ENCODE data around the gene SLBP.
A peak's percentile ranks its signal among the peaks of the same experiment; 100 is the strongest.
"Not testable (repeated sequence)": the region's sequence is repeated elsewhere in the genome, so short reads cannot be mapped to it uniquely, and the experiment has no call there.

SLBP gene

GRCh38 chr4:1714303-1715001 is 2.3 kb upstream of the SLBP start:
- Histone ChIP-seq H3K27me3 (ENCODE audit: control insufficient read depth, insufficient read depth, low read length) (no peaks in the 10 kb centered on the region), H3K4me1 (ENCODE audit: control insufficient read depth, insufficient read depth, low read length) (peaks cover 35% of the 10 kb centered on the region), H3K9ac (ENCODE audit: low read depth, low read length) (no peak overlapping the region), H3K9me3 (replicated peaks; ENCODE audit: low read length) (no peaks in the 10 kb centered on the region), H3K4me2 (ENCODE audit: low read length) (no peak overlapping the region), H3K4me3 (ENCODE audit: low read length) (no peak overlapping the region), H3K36me3 (ENCODE audit: insufficient read depth, low read length) (peaks cover 28% of the 10 kb centered on the region)

- H3K4me1 ChIP-seq (ENCODE audit: control insufficient read depth, insufficient read depth, low read length): peaks cover 34% of the 10 kb centered on the region
- H3K4me3 ChIP-seq (ENCODE audit: low read length): peak overlapping the region; percentile 97
- no peaks in the 10 kb centered on the region for H3K9me3 ChIP-seq (replicated peaks; ENCODE audit: low read length)
- H3K27me3 ChIP-seq (ENCODE audit: control insufficient read depth, insufficient read depth, low read length): no peaks in the 10 kb centered on the region
- H3K9ac ChIP-seq (ENCODE audit: low read depth, low read length): peak overlapping the region; percentile 100
- H3K36me3 ChIP-seq (ENCODE audit: insufficient read depth, low read length): peaks cover 33% of the 10 kb centered on the region
- peak overlapping the region; percentile 98 for H3K4me2 ChIP-seq (ENCODE audit: low read length)
Measured at GRCh38 chr4:1713003-1713851, 1.1 kb upstream of the SLBP start.

GRCh38 chr4:1711571-1712215 is 426 bp downstream of the SLBP start:
- H3K4me3 ChIP-seq (ENCODE audit: low read length): peak overlapping the region; percentile 97
- H3K4me1 ChIP-seq (ENCODE audit: control insufficient read depth, insufficient read depth, low read length): peaks cover 34% of the 10 kb centered on the region
- peak overlapping the region; percentile 100 for H3K9ac ChIP-seq (ENCODE audit: low read depth, low read length)
- H3K4me2 ChIP-seq (ENCODE audit: low read length): peak overlapping the region; percentile 98
- peaks cover 18% of the 10 kb centered on the region for H3K36me3 ChIP-seq (ENCODE audit: insufficient read depth, low read length)
- no peaks in the 10 kb centered on the region for H3K27me3 ChIP-seq (ENCODE audit: control insufficient read depth, insufficient read depth, low read length)
- H3K9me3 ChIP-seq (replicated peaks; ENCODE audit: low read length): no peaks in the 10 kb centered on the region

- Histone ChIP-seq H3K9me3 (replicated peaks; ENCODE audit: low read length) (no peaks in the 10 kb centered on the region), H3K4me3 (ENCODE audit: low read length) (peak overlapping the region; percentile 97), H3K36me3 (ENCODE audit: insufficient read depth, low read length) (peaks cover 16% of the 10 kb centered on the region), H3K27me3 (ENCODE audit: control insufficient read depth, insufficient read depth, low read length) (no peaks in the 10 kb centered on the region), H3K9ac (ENCODE audit: low read depth, low read length) (peak overlapping the region; percentile 100), H3K4me1 (ENCODE audit: control insufficient read depth, insufficient read depth, low read length) (peaks cover 34% of the 10 kb centered on the region), H3K4me2 (ENCODE audit: low read length) (peak overlapping the region; percentile 98)
Measured at GRCh38 chr4:1711055-1711570, 1.0 kb downstream of the SLBP start.

- peaks cover 40% of the 10 kb centered on the region for H3K36me3 ChIP-seq (ENCODE audit: insufficient read depth, low read length)
- peak overlapping the region; percentile 6 for H3K4me2 ChIP-seq (ENCODE audit: low read length)
- no peak overlapping the region for H3K9ac ChIP-seq (ENCODE audit: low read depth, low read length)
- peaks cover 27% of the 10 kb centered on the region for H3K4me1 ChIP-seq (ENCODE audit: control insufficient read depth, insufficient read depth, low read length)
- no peaks in the 10 kb centered on the region for H3K9me3 ChIP-seq (replicated peaks; ENCODE audit: low read length)
- no peaks in the 10 kb centered on the region for H3K27me3 ChIP-seq (ENCODE audit: control insufficient read depth, insufficient read depth, low read length)
- H3K4me3 ChIP-seq (ENCODE audit: low read length): no peak overlapping the region
Measured at GRCh38 chr4:1708581-1708980, 3.5 kb downstream of the SLBP start.

GRCh38 chr4:1706358-1706757 is 5.8 kb downstream of the SLBP start:
- Histone ChIP-seq H3K9ac (ENCODE audit: low read depth, low read length) (no peak overlapping the region), H3K4me3 (ENCODE audit: low read length) (no peak overlapping the region), H3K4me1 (ENCODE audit: control insufficient read depth, insufficient read depth, low read length) (peaks cover 30% of the 10 kb centered on the region), H3K4me2 (ENCODE audit: low read length) (no peak overlapping the region), H3K36me3 (ENCODE audit: insufficient read depth, low read length) (peaks cover 60% of the 10 kb centered on the region), H3K27me3 (ENCODE audit: control insufficient read depth, insufficient read depth, low read length) (no peaks in the 10 kb centered on the region), H3K9me3 (replicated peaks; ENCODE audit: low read length) (no peaks in the 10 kb centered on the region)

GRCh38 chr4:1705732-1706131 is 6.4 kb downstream of the SLBP start:
- Histone ChIP-seq H3K4me3 (ENCODE audit: low read length) (no peak overlapping the region), H3K4me1 (ENCODE audit: control insufficient read depth, insufficient read depth, low read length) (peaks cover 27% of the 10 kb centered on the region), H3K9ac (ENCODE audit: low read depth, low read length) (no peak overlapping the region), H3K27me3 (ENCODE audit: control insufficient read depth, insufficient read depth, low read length) (no peaks in the 10 kb centered on the region), H3K4me2 (ENCODE audit: low read length) (no peak overlapping the region), H3K9me3 (replicated peaks; ENCODE audit: low read length) (no peaks in the 10 kb centered on the region), H3K36me3 (ENCODE audit: insufficient read depth, low read length) (peaks cover 65% of the 10 kb centered on the region)

- Histone ChIP-seq H3K4me2 (ENCODE audit: low read length) (no peak overlapping the region), H3K27me3 (ENCODE audit: control insufficient read depth, insufficient read depth, low read length) (no peaks in the 10 kb centered on the region), H3K4me1 (ENCODE audit: control insufficient read depth, insufficient read depth, low read length) (peaks cover 15% of the 10 kb centered on the region), H3K36me3 (ENCODE audit: insufficient read depth, low read length) (peaks cover 74% of the 10 kb centered on the region), H3K4me3 (ENCODE audit: low read length) (no peak overlapping the region), H3K9me3 (replicated peaks; ENCODE audit: low read length) (no peaks in the 10 kb centered on the region), H3K9ac (ENCODE audit: low read depth, low read length) (no peak overlapping the region)
Measured at GRCh38 chr4:1703867-1704266, 8.3 kb downstream of the SLBP start.

GRCh38 chr4:1701671-1702070 is 10.4 kb downstream of the SLBP start:
- not testable (repeated sequence) for H3K9ac ChIP-seq (ENCODE audit: low read depth, low read length); H3K27me3 ChIP-seq (ENCODE audit: control insufficient read depth, insufficient read depth, low read length); H3K4me2 ChIP-seq (ENCODE audit: low read length); H3K9me3 ChIP-seq (replicated peaks; ENCODE audit: low read length); H3K4me3 ChIP-seq (ENCODE audit: low read length)
- peaks cover 81% of the 10 kb centered on the region for H3K36me3 ChIP-seq (ENCODE audit: insufficient read depth, low read length)
- H3K4me1 ChIP-seq (ENCODE audit: control insufficient read depth, insufficient read depth, low read length): peaks cover 18% of the 10 kb centered on the region

- Histone ChIP-seq H3K27me3 (ENCODE audit: control insufficient read depth, insufficient read depth, low read length) (no peaks in the 10 kb centered on the region), H3K9me3 (replicated peaks; ENCODE audit: low read length) (no peaks in the 10 kb centered on the region), H3K9ac (ENCODE audit: low read depth, low read length) (peak overlapping the region; percentile 45), H3K36me3 (ENCODE audit: insufficient read depth, low read length) (peaks cover 79% of the 10 kb centered on the region), H3K4me2 (ENCODE audit: low read length) (peak overlapping the region; percentile 50), H3K4me3 (ENCODE audit: low read length) (no peak overlapping the region), H3K4me1 (ENCODE audit: control insufficient read depth, insufficient read depth, low read length) (peaks cover 23% of the 10 kb centered on the region)
Measured at GRCh38 chr4:1695913-1696312, 16.2 kb downstream of the SLBP start.

GRCh38 chr4:1693131-1693896 is 18.8 kb downstream of the SLBP start:
- H3K4me2 ChIP-seq (ENCODE audit: low read length): no peak overlapping the region
- H3K36me3 ChIP-seq (ENCODE audit: insufficient read depth, low read length): peaks cover 61% of the 10 kb centered on the region
- H3K4me3 ChIP-seq (ENCODE audit: low read length): no peak overlapping the region

More at GRCh38 chr4:1693131-1693896, 18.8 kb downstream of the SLBP start:
- Histone ChIP-seq H3K4me1 (ENCODE audit: control insufficient read depth, insufficient read depth, low read length) (peaks cover 23% of the 10 kb centered on the region), H3K9ac (ENCODE audit: low read depth, low read length) (no peak overlapping the region), H3K27me3 (ENCODE audit: control insufficient read depth, insufficient read depth, low read length) (no peaks in the 10 kb centered on the region), H3K9me3 (replicated peaks; ENCODE audit: low read length) (no peaks in the 10 kb centered on the region)
